Skin of body (tissue), 2 donors: ENCODE data around the gene REPIN1. TPM values are rescaled to one million over a fixed set of nuclear protein-coding genes. Genes with fewer than 3 reads are reported as not detected.

ENCODE experiments used
- DNase-seq: peaks from one replicate; lab custom pipeline; 2025; lab: John Stamatoyannopoulos, UW
- total RNA-seq: library from RNA; depleted of rRNA; stranded (reverse); fragments of >200 nt; gene quantifications from one replicate; pipeline ENCODE4 v1.2.3, GENCODE V29; 2014

REPIN1 gene
- total RNA-seq, 1 donor from 2014 or later = 21.1 TPM

DNA sequence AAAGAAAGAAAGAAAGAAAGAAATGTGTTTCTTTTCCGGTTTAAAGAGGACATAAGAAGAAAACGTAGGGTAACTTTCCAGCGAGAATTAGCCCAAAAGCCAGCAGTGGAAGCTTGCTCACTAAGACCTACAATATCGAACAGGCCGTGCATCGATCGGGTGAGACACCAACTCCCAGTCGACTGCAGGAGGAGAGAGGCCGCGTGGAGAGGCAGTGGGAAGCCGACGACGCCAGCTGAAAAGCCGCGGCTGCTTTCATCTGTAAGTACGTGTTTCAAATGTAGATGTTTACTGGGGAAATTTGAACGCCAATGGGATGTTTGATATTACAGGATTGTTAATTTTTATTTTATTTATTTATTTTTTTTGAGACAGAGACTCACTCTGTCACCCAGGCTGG, 53.2 kb downstream of the REPIN1 start:
- DNase-seq = no peak

Other genes with a start within 250 kb of the REPIN1 start
- 3.0 TPM for gene LRRC61, start 45.5 kb upstream of the REPIN1 start, total RNA-seq
- gene ACTR3C, start 45.3 kb upstream of the REPIN1 start, total RNA-seq = 6.3 TPM
- gene RARRES2, start 27.2 kb upstream of the REPIN1 start, total RNA-seq = 78.2 TPM
- gene ZNF775, start 10.5 kb downstream of the REPIN1 start, total RNA-seq = 3.0 TPM
- gene GIMAP8, start 81.8 kb downstream of the REPIN1 start, total RNA-seq = 5.4 TPM
- 5.7 TPM for gene GIMAP7, start 146.1 kb downstream of the REPIN1 start, total RNA-seq
- 19.1 TPM for gene GIMAP4, start 198.6 kb downstream of the REPIN1 start, total RNA-seq